Heart left ventricle (tissue), 13 donors: ENCODE measurements around the gene ACVR1.

Source experiments
- POLR2A ChIP-seq, 2 donors: fragments of 450-650 bp; IDR thresholded peaks; one replicate each; pipeline ENCODE4 v1.6.1; 2017; ENCODE audit warnings: antibody characterized with exemption in 2 of 2, mild to moderate bottlenecking in 2 of 2, moderate library complexity in 2 of 2
- TF ChIP-seq, protein P1 (sequence below), 12 donors: fragments of 200-600 bp; sonication (generic) in 4 of 12; IDR thresholded peaks; one replicate each; pipeline versions ENCODE4 v1.5.0 to v1.8.0; 2018 to 2022; ENCODE audit warnings: antibody characterized with exemption in 12 of 12, mild to moderate bottlenecking in 5 of 12
- donor health status: ischemic (EF 13 %, LVEDD 7.1; RV severe dilation, severe dysfunction).
- donor health status: DM: no; HTN: yes; CAD: no.
- donor health status: DM: no; HTN: no; CAD: no.
- donor health status: ischemic (EF 25% LVEDD 6.9; RV normal size, moderate dysfunction).
- donor health status: ischemic (EF 25% LVEDD 5.7; RV mildly dilated, moderate dysfunction).
- donor health status: ischemic (EF 35%, LVEDD 5.7; RV mildly dilated, moderate dysfunction).
- donor health status: nonischemic (EF 11% LVEDD 7.7; RV severe dilation, severe dysfunction).
- donor health status: DM: yes; HTN: yes; CAD: no.
- donor health status: PGD.
- donor health status: ischemic (EF 29% LVEDD 5.4; RV normal size, mild dysfunction).
- donor health status: nonischemic (EF 23%, LVEDD 6.1; RV moderate dilation, normal function).

GRCh38 chr2:157818227-157818626 lies 57.9 kb downstream of the ACVR1 start:
- TF ChIP-seq, protein P1, sequence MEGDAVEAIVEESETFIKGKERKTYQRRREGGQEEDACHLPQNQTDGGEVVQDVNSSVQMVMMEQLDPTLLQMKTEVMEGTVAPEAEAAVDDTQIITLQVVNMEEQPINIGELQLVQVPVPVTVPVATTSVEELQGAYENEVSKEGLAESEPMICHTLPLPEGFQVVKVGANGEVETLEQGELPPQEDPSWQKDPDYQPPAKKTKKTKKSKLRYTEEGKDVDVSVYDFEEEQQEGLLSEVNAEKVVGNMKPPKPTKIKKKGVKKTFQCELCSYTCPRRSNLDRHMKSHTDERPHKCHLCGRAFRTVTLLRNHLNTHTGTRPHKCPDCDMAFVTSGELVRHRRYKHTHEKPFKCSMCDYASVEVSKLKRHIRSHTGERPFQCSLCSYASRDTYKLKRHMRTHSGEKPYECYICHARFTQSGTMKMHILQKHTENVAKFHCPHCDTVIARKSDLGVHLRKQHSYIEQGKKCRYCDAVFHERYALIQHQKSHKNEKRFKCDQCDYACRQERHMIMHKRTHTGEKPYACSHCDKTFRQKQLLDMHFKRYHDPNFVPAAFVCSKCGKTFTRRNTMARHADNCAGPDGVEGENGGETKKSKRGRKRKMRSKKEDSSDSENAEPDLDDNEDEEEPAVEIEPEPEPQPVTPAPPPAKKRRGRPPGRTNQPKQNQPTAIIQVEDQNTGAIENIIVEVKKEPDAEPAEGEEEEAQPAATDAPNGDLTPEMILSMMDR (IDR thresholded peaks at IDR 0.05), result no peak
- no peak for TF ChIP-seq POLR2A (IDR thresholded peaks at IDR 0.05)
